Measurements from ENCODE around the gene SEL1L2. TPM values are rescaled to one million over a fixed set of nuclear protein-coding genes. Genes with fewer than 3 reads are reported as not detected.

Gene SEL1L2
- total and polyA plus RNA-seq, 9 donors = 0.73 to 9.3 (median 3.8) TPM; not detected in 3

DNA sequence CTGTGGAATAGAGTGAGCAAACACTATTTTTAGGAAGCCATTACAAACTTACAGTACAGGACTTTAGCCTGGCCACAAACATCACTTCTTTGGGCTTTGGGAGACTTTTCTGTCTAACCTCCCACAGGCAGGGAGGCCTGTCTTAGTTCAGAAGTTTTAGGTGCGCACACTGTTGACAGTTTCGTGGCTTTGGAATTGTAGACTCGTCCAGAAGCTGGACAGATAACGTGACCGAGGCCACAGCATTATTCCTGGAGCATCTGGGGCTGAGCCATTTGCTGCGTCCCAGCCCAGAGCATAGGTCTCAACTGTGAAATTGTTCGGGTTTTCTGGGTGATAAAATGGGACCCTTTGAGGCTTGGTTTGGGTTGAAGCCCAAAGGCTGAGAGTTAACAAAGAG lies 151.8 kb downstream of the SEL1L2 start:
- no peaks in the 10 kb centered on the region for H3K27me3 ChIP-seq
- TF ChIP-seq POLR2A (IDR thresholded peaks at IDR 0.05) (no peak), CTCF (IDR thresholded peaks at IDR 0.05) (no peak), EP300 (IDR thresholded peaks at IDR 0.05) (no peak)
- no peak overlapping the region for H3K27ac ChIP-seq
- intact Hi-C loops (cut with DNase I) = no loop called here
- H3K4me1 ChIP-seq (ENCODE audit: insufficient read depth) = no peaks in the 10 kb centered on the region
- H3K9me3 ChIP-seq = no peaks in the 10 kb centered on the region
- WGBS, 3 donors = 61 to 70% (median 65%) methylated on average over 7 of the region's 7 CpGs
- DNase-seq = no peak
- H3K36me3 ChIP-seq = no peaks in the 10 kb centered on the region
- H3K4me3 ChIP-seq = no peak overlapping the region

DNA sequence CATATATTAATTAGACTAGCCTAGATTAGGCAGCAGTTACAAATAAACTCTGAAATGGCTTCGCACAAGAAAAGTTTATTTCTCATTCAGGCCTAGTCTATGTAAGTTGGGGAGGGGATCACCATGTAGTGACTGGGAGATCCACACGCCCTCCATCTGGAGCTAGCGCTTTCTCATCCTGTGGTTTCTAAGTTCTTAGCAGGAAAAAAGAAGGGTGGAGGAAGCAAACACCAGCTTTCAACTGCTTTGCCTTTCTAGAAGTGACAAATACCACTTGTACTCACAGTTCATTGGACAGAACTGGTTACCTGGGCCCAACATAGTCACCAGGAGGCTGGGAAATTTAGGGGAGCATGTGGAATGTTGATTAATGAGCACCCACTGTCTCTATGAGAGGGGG lies 158.9 kb downstream of the SEL1L2 start:
- intact Hi-C loops (cut with DNase I) = no loop called here
- Histone ChIP-seq H3K9me3 (no peaks in the 10 kb centered on the region), H3K27ac (no peak overlapping the region), H3K27me3 (no peaks in the 10 kb centered on the region), H3K36me3 (no peaks in the 10 kb centered on the region), H3K4me3 (no peak overlapping the region), H3K4me1 (ENCODE audit: insufficient read depth) (no peaks in the 10 kb centered on the region)
- TF ChIP-seq POLR2A (IDR thresholded peaks at IDR 0.05) (no peak), CTCF (IDR thresholded peaks at IDR 0.05) (no peak), EP300 (IDR thresholded peaks at IDR 0.05) (no peak)
- WGBS, 3 donors = 91 to 95% (median 91%) methylated on average over 3 of the region's 3 CpGs
- DNase-seq = no peak

DNA sequence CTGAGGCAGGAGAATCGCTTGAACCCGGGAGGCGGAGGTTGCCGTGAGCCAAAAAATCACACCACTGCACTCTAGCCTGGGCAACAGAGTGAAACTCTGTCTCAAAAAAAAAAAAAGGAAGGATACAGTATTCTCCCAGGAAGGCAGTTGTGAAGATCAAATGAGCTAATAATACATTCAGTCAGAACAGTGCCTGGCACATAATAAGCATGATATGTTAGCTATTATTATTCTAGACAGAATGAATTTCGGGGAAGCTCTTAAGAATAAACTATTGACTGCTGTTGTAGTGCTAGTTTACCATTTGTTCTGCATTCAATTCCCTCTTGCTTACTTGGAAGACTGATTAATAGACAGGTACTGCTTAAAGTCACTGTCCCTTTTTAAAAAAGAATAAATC lies 164.9 kb downstream of the SEL1L2 start:
- H3K27ac ChIP-seq = no peak overlapping the region
- intact Hi-C loops (cut with DNase I) = loop anchor here in 1 of 4 donors (10.0 kb wide), 1 partner anchor 109 kb away; no protein-coding TSS in a partner anchor
- H3K4me3 ChIP-seq = no peak overlapping the region
- no peaks in the 10 kb centered on the region for H3K9me3 ChIP-seq
- no peaks in the 10 kb centered on the region for H3K36me3 ChIP-seq
- no peaks in the 10 kb centered on the region for H3K27me3 ChIP-seq
- DNase-seq = no peak
- peaks cover under 1% of the 10 kb centered on the region for H3K4me1 ChIP-seq (ENCODE audit: insufficient read depth)
- no peak for TF ChIP-seq EP300 (IDR thresholded peaks at IDR 0.05)
- no peak for TF ChIP-seq POLR2A (IDR thresholded peaks at IDR 0.05)
- no peak for TF ChIP-seq CTCF (IDR thresholded peaks at IDR 0.05)
- 71 to 91% (median 75%) methylated on average over 4 to 5 of the region's 5 CpGs for WGBS, 3 donors

- Histone ChIP-seq H3K4me1 (ENCODE audit: insufficient read depth) (peaks cover 2% of the 10 kb centered on the region), H3K27me3 (no peaks in the 10 kb centered on the region), H3K27ac (no peak overlapping the region), H3K4me3 (no peak overlapping the region), H3K36me3 (no peaks in the 10 kb centered on the region), H3K9me3 (no peaks in the 10 kb centered on the region)
- WGBS, 3 donors = 96 to 100% (median 98%) methylated on average over 3 of the region's 3 CpGs
- no peak for TF ChIP-seq POLR2A (IDR thresholded peaks at IDR 0.05)
- TF ChIP-seq CTCF (IDR thresholded peaks at IDR 0.05) = no peak
- TF ChIP-seq EP300 (IDR thresholded peaks at IDR 0.05) = no peak
- intact Hi-C loops (cut with DNase I) = loop anchor here in 2 of 4 donors (5.0 to 10.0 kb wide), 2 partner anchors 110 to 228 kb away; no protein-coding TSS in a partner anchor
- no peak for DNase-seq
Measured at GRCh38 chr20:13824459-13824858, 166.0 kb downstream of the SEL1L2 start.

All from ovary (tissue), 9 donors.